GM12878 (cell line): Measurements from ENCODE around the gene SHB. TPM values are rescaled to one million over a fixed set of nuclear protein-coding genes. Genes with fewer than 3 reads are reported as not detected.

Experiments
- ATAC-seq: fragments of 200-7000 bp; cut with Tn5 transposase; 3 replicates; pipeline ENCODE4 v1.9.1; 2020; ENCODE audit warnings: mild to moderate bottlenecking, moderate library complexity
- BruUV-seq: library from RNA; stranded (reverse); fragments of 400-500 nt; replicated peaks from 2 replicates; lab custom pipeline; 2021; lab: Mats Ljungman, UMichigan
- CTCF ChIA-PET: fragments of 300-600 bp; sonication (Branson Sonifier 250); formaldehyde crosslinking; extraction: SDS; loops from one replicate; lab custom pipeline; 2021; ENCODE audit warnings: inconsistent platforms; lab: Yijun Ruan, JAX
- POLR2A ChIA-PET: fragments of 350-600 bp; formaldehyde crosslinking; extraction: SDS; loops from one replicate; lab custom pipeline; 2021; ENCODE audit warnings: inconsistent platforms; lab: Charles Lee
- RAD21 ChIA-PET: fragments of 300-600 bp; sonication (Branson Sonifier 250); formaldehyde crosslinking; loops from one replicate; lab custom pipeline; 2023; ENCODE audit warnings: antibody characterized with exemption; ENCODE audit not compliant: unreplicated experiment; lab: Charles Lee
- SMC1A ChIA-PET: fragments of 300-600 bp; sonication (Branson Sonifier 250); formaldehyde crosslinking; loops from one replicate; lab custom pipeline; 2023; ENCODE audit not compliant: unreplicated experiment, uncharacterized antibody; lab: Charles Lee
- DNase-seq: peaks from one replicate; pipeline ENCODE4 v3.0.0-alpha.2; 2011; ENCODE audit warnings: low read depth, low spot score
- FAIRE-seq: peaks from 3 replicates; lab custom pipeline; 2011; peaks lifted over from hg19 to GRCh38; lab: Jason Lieb, UNC
- H2AFZ ChIP-seq: 2 replicates; pipeline ENCODE4 v1.6.0; 2011; ENCODE audit warnings: low read depth, low read length, control low read depth; ENCODE audit not compliant: control insufficient read depth
- H3K27ac ChIP-seq: 2 replicates; pipeline ENCODE4 v1.5.1; 2011; ENCODE audit warnings: control low read depth; ENCODE audit not compliant: control insufficient read depth, insufficient read depth
- H3K27me3 ChIP-seq, 2 experiments: replicated peaks in 1 of 2; 2 replicates each; pipeline versions ENCODE4 v1.6.0 to v1.6.1; 2011; ENCODE audit warnings: low read length in 1 of 2; ENCODE audit not compliant: control insufficient read depth in 2 of 2, insufficient read depth in 2 of 2
- H3K36me3 ChIP-seq, 2 experiments: 2 replicates each; pipeline ENCODE4 v1.5.1; 2011; ENCODE audit warnings: low read length in 1 of 2; ENCODE audit not compliant: control insufficient read depth in 2 of 2, insufficient read depth in 2 of 2
- H3K4me1 ChIP-seq: 2 replicates; pipeline ENCODE4 v1.6.1; 2011; ENCODE audit warnings: mild to moderate bottlenecking, low read length, moderate library complexity, mixed read lengths; ENCODE audit not compliant: control insufficient read depth, insufficient read depth
- H3K4me2 ChIP-seq: 2 replicates; pipeline ENCODE4 v1.6.0; 2011; ENCODE audit warnings: control low read depth; ENCODE audit not compliant: control insufficient read depth, insufficient read depth
- H3K4me3 ChIP-seq: fragments of 200-600 bp; sonication (generic); 2 replicates; pipeline ENCODE4 v1.5.1; 2016
- H3K79me2 ChIP-seq: 2 replicates; pipeline ENCODE4 v1.6.0; 2011; ENCODE audit warnings: low read length; ENCODE audit not compliant: control insufficient read depth, insufficient read depth
- H3K9ac ChIP-seq: 2 replicates; pipeline ENCODE4 v1.8.0; 2011; ENCODE audit warnings: low read length, control low read depth, mixed read lengths; ENCODE audit not compliant: control insufficient read depth, insufficient read depth
- H3K9me3 ChIP-seq: replicated peaks from 3 replicates; pipeline ENCODE4 v1.5.1; 2011; ENCODE audit warnings: mild to moderate bottlenecking, low read length; ENCODE audit not compliant: control insufficient read depth, insufficient read depth
- H4K20me1 ChIP-seq: 2 replicates; pipeline ENCODE4 v1.6.0; 2011; ENCODE audit not compliant: control insufficient read depth, insufficient read depth
- ATF3 ChIP-seq: IDR thresholded peaks from 2 replicates; pipeline ENCODE4 v1.6.1; 2011; ENCODE audit warnings: low read depth, mild to moderate bottlenecking, low read length, moderate library complexity, borderline replicate concordance; ENCODE audit errors: extremely low read depth
- CEBPZ ChIP-seq: fragments of 150-350 bp; IDR thresholded peaks from 2 replicates; pipeline ENCODE4 v1.6.1; 2016; ENCODE audit warnings: low read depth, low read length
- EGR1 ChIP-seq, 2 experiments: IDR thresholded peaks; 1 replicate in 1 of 2; 2 replicates in 1 of 2; pipeline ENCODE4 v1.6.1; 2011 to 2012; ENCODE audit warnings: low read depth in 2 of 2, low read length in 2 of 2, borderline replicate concordance in 1 of 2, mild to moderate bottlenecking in 1 of 2, moderate library complexity in 1 of 2
- KAT2A ChIP-seq: conservative IDR thresholded peaks from 2 replicates; pipeline ENCODE4 v1.6.1; 2011; ENCODE audit warnings: low read depth, low read length; ENCODE audit not compliant: control insufficient read depth
- NFYA ChIP-seq: IDR thresholded peaks from 2 replicates; pipeline ENCODE4 v1.6.1; 2011; ENCODE audit warnings: low read depth, mild to moderate bottlenecking, low read length, improper control_type of control experiment, borderline replicate concordance
- PKNOX1 ChIP-seq: fragments of 450-650 bp; IDR thresholded peaks from 2 replicates; pipeline ENCODE4 v1.6.1; 2016; ENCODE audit warnings: mild to moderate bottlenecking
- PML ChIP-seq: IDR thresholded peaks from 2 replicates; pipeline ENCODE4 v1.6.1; 2012; ENCODE audit warnings: low read length, inconsistent platforms
- STAT1 ChIP-seq: fragments of 450-650 bp; conservative IDR thresholded peaks from 2 replicates; pipeline ENCODE4 v1.6.1; 2014; ENCODE audit warnings: antibody characterized with exemption, mild to moderate bottlenecking
- STAT3 ChIP-seq: IDR thresholded peaks from 2 replicates; pipeline ENCODE4 v1.6.1; 2011; ENCODE audit warnings: low read depth, low read length, improper control_type of control experiment
- TAF1 ChIP-seq: IDR thresholded peaks from 2 replicates; pipeline ENCODE4 v1.6.1; 2011; ENCODE audit warnings: mild to moderate bottlenecking, low read depth, low read length, borderline replicate concordance
- USF2 ChIP-seq: IDR thresholded peaks from 2 replicates; pipeline ENCODE4 v1.6.1; 2011; ENCODE audit warnings: low read depth, low read length, improper control_type of control experiment, borderline replicate concordance
- YY1 ChIP-seq: IDR thresholded peaks from 2 replicates; pipeline ENCODE4 v1.6.1; 2011; ENCODE audit warnings: low read depth, mild to moderate bottlenecking, low read length
- ZNF274 ChIP-seq: IDR thresholded peaks from one replicate; pipeline ENCODE4 v1.8.0; 2011; ENCODE audit not compliant: insufficient read length, insufficient read depth
- ZNF384 ChIP-seq: IDR thresholded peaks from 2 replicates; pipeline ENCODE4 v1.6.1; 2012; ENCODE audit warnings: low read depth, mild to moderate bottlenecking, low read length, improper control_type of control experiment, borderline replicate concordance
- WGBS: methylation state at CpG from one replicate; pipeline ENCODE4 v1.1.6; 2016; ENCODE audit warnings: low lambda C conversion rate; ENCODE audit not compliant: insufficient replicate concordance, insufficient coverage; ENCODE audit errors: missing lambda C conversion rate; 5-methylcytosine and 5-hydroxymethylcytosine counted together
- in situ Hi-C: fragments of 300-500 bp; cut with MboI; formaldehyde crosslinking; loops from 9 replicates; pipeline ENCODE4 v1.14.3; 2018; ENCODE audit warnings: mixed read lengths
- intact Hi-C: fragments of 100-400 bp; cut with micrococcal nuclease; formaldehyde crosslinking; loops from one replicate; pipeline ENCODE4 v1.14.2; 2022; ENCODE audit not compliant: unreplicated experiment
- polyA plus RNA-seq, 11 experiments: library from polyadenylated mRNA; depleted of rRNA in 4 of 11; unstranded in 6 of 11; stranded (reverse) in 5 of 11; fragments of >200 nt; fragmentation: Nextera tagmentation in 4 of 11; fragmentation: Illumina TruSeq in 1 of 11; extraction: Ambion mirVana in 4 of 11; extraction: Trizol in 1 of 11; gene quantifications; 1 replicate in 1 of 11; 2 replicates in 10 of 11; pipeline versions ENCODE4 v1.2.1 to v1.2.3, GENCODE V29; 2011 to 2016; ENCODE audit warnings: inconsistent platforms in 2 of 11, missing spikeins in 2 of 11, low read depth in 1 of 11
- total RNA-seq, 4 experiments: library from RNA; depleted of rRNA in 3 of 4; stranded (reverse); fragments of >200 nt in 3 of 4; fragmentation: Illumina TruSeq in 1 of 4; extraction: Trizol in 1 of 4; gene quantifications; 2 replicates each; pipeline versions ENCODE4 v1.2.1 to v1.2.3, GENCODE V29; 2013 to 2021

The SHB gene
- total and polyA plus RNA-seq, 10 of the 15 experiments (the other 5 are each of a cell fraction or from before 2014, with no cell fraction given) = 0.29 to 6.2 (median 1.3) TPM

- no peak for TF ChIP-seq CEBPZ
- TF ChIP-seq NFYA = no peak
- TF ChIP-seq STAT3 = no peak
- TF ChIP-seq PML = no peak
- TF ChIP-seq STAT1 = no peak
- no peak for TF ChIP-seq KAT2A
- no peak for TF ChIP-seq YY1
- TF ChIP-seq, all 136 proteins: peak for 0
These were observed 24.9 kb downstream of the SHB start (continued) for GRCh38 chr9:38043931-38044623.

- POLR2A ChIA-PET = interaction anchor here (0.5 kb wide), 1 partner anchor 110 kb away, joined by 5 read pairs; no protein-coding TSS in a partner anchor
These were observed 26.2 kb downstream of the SHB start for GRCh38 chr9:38042626-38043357.

More at GRCh38 chr9:38042626-38043357, 26.2 kb downstream of the SHB start:
- ATAC-seq (no peak), DNase-seq (no peak), FAIRE-seq (no peak)
- Histone ChIP-seq H3K9me3 (no peaks in the 10 kb centered on the region), H3K27me3 (no peaks in the 10 kb centered on the region; a peak in 1 of 4 replicates), H4K20me1 (no peaks in the 10 kb centered on the region; the same call in 1 of the 2 replicates), H3K36me3 (no peaks in the 10 kb centered on the region), H3K9ac (no peak overlapping the region), H3K4me2 (no peak overlapping the region), H2AFZ (no peak overlapping the region), H3K27ac (no peak overlapping the region), H3K79me2 (no peaks in the 10 kb centered on the region), H3K4me3 (no peak overlapping the region), H3K4me1 (peaks cover 13% of the 10 kb centered on the region)
- no TSS peak for BruUV-seq
- TF ChIP-seq EGR1 (IDR thresholded peaks at IDR 0.05; ENCODE audit: borderline replicate concordance in 1 of 2, low read depth in 2 of 2, low read length in 2 of 2) = no peak
- no peak for TF ChIP-seq TAF1
- TF ChIP-seq ZNF384 = no peak
- no peak for TF ChIP-seq NFYA
- TF ChIP-seq PKNOX1 = no peak
- no peak for TF ChIP-seq USF2
- no peak for TF ChIP-seq ATF3
- TF ChIP-seq ZNF274 = no peak
- SMC1A ChIA-PET = interaction anchor here (1.2 kb wide), 1 partner anchor 18 kb away, joined by 4 read pairs; no protein-coding TSS in a partner anchor
- intact Hi-C loops (no loop called here), in situ Hi-C loops (no loop called here)
- RAD21 ChIA-PET = no interaction called here
- whole genome bisulfite sequencing = 51% methylated on average over 8 of the region's 8 CpGs
- CTCF ChIA-PET = interaction anchor here (1.4 kb wide), 1 partner anchor 158 kb away, joined by 3 read pairs; no protein-coding TSS in a partner anchor
